NT2/D1 (cell line): Measurements from ENCODE around the gene TRPV6.

Source experiments
- DNase-seq: peaks from one replicate; pipeline ENCODE4 v3.0.0-alpha.2; 2011; ENCODE audit warnings: low read depth, low spot score
- H3K27me3 ChIP-seq: 2 replicates; pipeline ENCODE4 v1.6.0; 2011; ENCODE audit warnings: mild to moderate bottlenecking; ENCODE audit not compliant: insufficient read length, insufficient read depth
- H3K36me3 ChIP-seq: 2 replicates; pipeline ENCODE4 v1.6.1; 2011; ENCODE audit warnings: mild to moderate bottlenecking, low read length, mixed read lengths; ENCODE audit not compliant: insufficient read depth, insufficient read length
- H3K4me1 ChIP-seq: 2 replicates; pipeline ENCODE4 v1.5.1; 2011; ENCODE audit not compliant: insufficient read depth, insufficient read length
- H3K4me3 ChIP-seq: 2 replicates; pipeline ENCODE4 v1.5.1; 2011; ENCODE audit warnings: low read depth; ENCODE audit not compliant: insufficient read length
- H3K9ac ChIP-seq: 2 replicates; pipeline ENCODE4 v1.6.0; 2011; ENCODE audit warnings: low read depth; ENCODE audit not compliant: insufficient read length
- H3K9me3 ChIP-seq: 2 replicates; pipeline ENCODE4 v1.5.1; 2011; ENCODE audit warnings: mild to moderate bottlenecking, low read length; ENCODE audit not compliant: insufficient read depth
- SUZ12 ChIP-seq: IDR thresholded peaks from 2 replicates; pipeline ENCODE4 v1.6.1; 2011; ENCODE audit not compliant: insufficient read length, insufficient read depth; ENCODE audit errors: extremely low read depth
- YY1 ChIP-seq: IDR thresholded peaks from 2 replicates; pipeline ENCODE4 v1.6.1; 2011; ENCODE audit not compliant: insufficient read length, insufficient read depth
- ZNF274 ChIP-seq: IDR thresholded peaks from 2 replicates; pipeline ENCODE4 v1.6.1; 2011; ENCODE audit warnings: mild to moderate bottlenecking, low read depth, low read length

Gene TRPV6

GRCh38 chr7:142915315-142915714 is 29.8 kb upstream of the TRPV6 start:
- H3K27me3 ChIP-seq: no peaks in the 10 kb centered on the region
- TF ChIP-seq ZNF274 (no peak), YY1 (no peak), SUZ12 (no peak)
- H3K4me1 ChIP-seq: no peaks in the 10 kb centered on the region

GRCh38 chr7:142914121-142914520 is 28.6 kb upstream of the TRPV6 start:
- DNase-seq: no peak
- H3K4me3 ChIP-seq: no peak overlapping the region
- no peak for TF ChIP-seq YY1
- no peak for TF ChIP-seq ZNF274
- no peak for TF ChIP-seq SUZ12
- H3K4me1 ChIP-seq: no peaks in the 10 kb centered on the region
- H3K27me3 ChIP-seq: no peaks in the 10 kb centered on the region
- H3K9ac ChIP-seq: no peak overlapping the region
- H3K9me3 ChIP-seq: no peaks in the 10 kb centered on the region
- no peaks in the 10 kb centered on the region for H3K36me3 ChIP-seq

More at GRCh38 chr7:142915315-142915714, 29.8 kb upstream of the TRPV6 start:
- H3K9me3 ChIP-seq: no peaks in the 10 kb centered on the region
- H3K36me3 ChIP-seq: no peaks in the 10 kb centered on the region
- H3K9ac ChIP-seq: no peak overlapping the region
- DNase-seq: no peak
- no peak overlapping the region for H3K4me3 ChIP-seq

- no peaks in the 10 kb centered on the region for H3K36me3 ChIP-seq
- H3K4me1 ChIP-seq: no peaks in the 10 kb centered on the region
- TF ChIP-seq ZNF274: no peak
- TF ChIP-seq YY1: no peak
- TF ChIP-seq SUZ12: no peak
- no peak overlapping the region for H3K4me3 ChIP-seq
- no peaks in the 10 kb centered on the region for H3K27me3 ChIP-seq
- H3K9ac ChIP-seq: no peak overlapping the region
- no peak for DNase-seq
- H3K9me3 ChIP-seq: no peaks in the 10 kb centered on the region
Measured at GRCh38 chr7:142913566-142913965, 28.0 kb upstream of the TRPV6 start.

- DNase-seq: no peak
- H3K36me3 ChIP-seq: no peaks in the 10 kb centered on the region
- no peak for TF ChIP-seq YY1
- no peak for TF ChIP-seq ZNF274
- no peak for TF ChIP-seq SUZ12
Measured at GRCh38 chr7:142913051-142913450, 27.5 kb upstream of the TRPV6 start.

GRCh38 chr7:142910481-142910880 is 24.9 kb upstream of the TRPV6 start:
- TF ChIP-seq ZNF274 (no peak), YY1 (no peak), SUZ12 (no peak)
- no peak overlapping the region for H3K9ac ChIP-seq
- no peaks in the 10 kb centered on the region for H3K36me3 ChIP-seq
- no peak for DNase-seq
- H3K27me3 ChIP-seq: no peaks in the 10 kb centered on the region
- H3K4me3 ChIP-seq: no peak overlapping the region
- no peaks in the 10 kb centered on the region for H3K4me1 ChIP-seq
- H3K9me3 ChIP-seq: peaks cover 10% of the 10 kb centered on the region

More at GRCh38 chr7:142913051-142913450, 27.5 kb upstream of the TRPV6 start:
- no peak overlapping the region for H3K9ac ChIP-seq
- H3K9me3 ChIP-seq: no peaks in the 10 kb centered on the region
- no peak overlapping the region for H3K4me3 ChIP-seq
- H3K4me1 ChIP-seq: no peaks in the 10 kb centered on the region
- H3K27me3 ChIP-seq: no peaks in the 10 kb centered on the region

GRCh38 chr7:142910031-142910433 is 24.5 kb upstream of the TRPV6 start:
- H3K4me3 ChIP-seq: no peak overlapping the region
- H3K36me3 ChIP-seq: no peaks in the 10 kb centered on the region
- H3K27me3 ChIP-seq: no peaks in the 10 kb centered on the region
- H3K9me3 ChIP-seq: peaks cover 14% of the 10 kb centered on the region
- no peaks in the 10 kb centered on the region for H3K4me1 ChIP-seq
- TF ChIP-seq ZNF274 (no peak), SUZ12 (no peak), YY1 (no peak)
- DNase-seq: no peak
- no peak overlapping the region for H3K9ac ChIP-seq

GRCh38 chr7:142908921-142909890 is 23.7 kb upstream of the TRPV6 start:
- H3K9me3 ChIP-seq: peaks cover 22% of the 10 kb centered on the region
- TF ChIP-seq ZNF274: no peak
- TF ChIP-seq SUZ12: no peak
- TF ChIP-seq YY1: no peak
- H3K9ac ChIP-seq: no peak overlapping the region
- no peak overlapping the region for H3K4me3 ChIP-seq
- H3K27me3 ChIP-seq: no peaks in the 10 kb centered on the region
- H3K36me3 ChIP-seq: no peaks in the 10 kb centered on the region
- no peaks in the 10 kb centered on the region for H3K4me1 ChIP-seq
- no peak for DNase-seq
